Left ventricle myocardium inferior (tissue), 1 donor: ENCODE measurements around the gene AGAP1. TPM values are rescaled to one million over a fixed set of nuclear protein-coding genes. Genes with fewer than 3 reads are reported as not detected.

Source experiments
- DNase-seq: peaks from one replicate; pipeline ENCODE4 v3.0.0-alpha.2; 2020
- H3K27ac ChIP-seq: fragments of 200-600 bp; replicated peaks from 2 replicates; pipeline ENCODE4 v1.8.0; 2021
- H3K27me3 ChIP-seq: fragments of 200-600 bp; 2 replicates; pipeline ENCODE4 v1.8.0; 2021; ENCODE audit warnings: low read depth
- H3K36me3 ChIP-seq: fragments of 200-600 bp; 2 replicates; pipeline ENCODE4 v1.8.0; 2021
- H3K4me1 ChIP-seq: fragments of 200-600 bp; 2 replicates; pipeline ENCODE4 v1.8.0; 2021
- H3K4me3 ChIP-seq: fragments of 200-600 bp; 2 replicates; pipeline ENCODE4 v1.8.0; 2021; ENCODE audit warnings: mild to moderate bottlenecking, moderate library complexity
- H3K9me3 ChIP-seq: fragments of 200-600 bp; replicated peaks from 2 replicates; pipeline ENCODE4 v1.8.0; 2021
- intact Hi-C: fragments of 100-400 bp; cut with micrococcal nuclease; formaldehyde crosslinking; loops from one replicate; pipeline ENCODE4 v1.11.0; 2022
- total RNA-seq: library from RNA; stranded (reverse); fragmentation: NEBNext Ultra II Directional; extraction: Animal tissue kit (Norgen Biotek cat#: 25700); gene quantifications from one replicate; pipeline ENCODE4 v1.2.1, GENCODE V29; 2021
- TF ChIP-seq, protein P1 (sequence below): fragments of 200-600 bp; IDR thresholded peaks from 2 replicates; pipeline ENCODE4 v1.8.0; 2021; ENCODE audit warnings: antibody characterized with exemption, mild to moderate bottlenecking, borderline replicate concordance
- donor health status: DM: no; HTN: yes; CAD: no; lungs with severe emphysema.

The AGAP1 gene
- total RNA-seq, 1 donor from 2014 or later, result 18.1 TPM

DNA sequence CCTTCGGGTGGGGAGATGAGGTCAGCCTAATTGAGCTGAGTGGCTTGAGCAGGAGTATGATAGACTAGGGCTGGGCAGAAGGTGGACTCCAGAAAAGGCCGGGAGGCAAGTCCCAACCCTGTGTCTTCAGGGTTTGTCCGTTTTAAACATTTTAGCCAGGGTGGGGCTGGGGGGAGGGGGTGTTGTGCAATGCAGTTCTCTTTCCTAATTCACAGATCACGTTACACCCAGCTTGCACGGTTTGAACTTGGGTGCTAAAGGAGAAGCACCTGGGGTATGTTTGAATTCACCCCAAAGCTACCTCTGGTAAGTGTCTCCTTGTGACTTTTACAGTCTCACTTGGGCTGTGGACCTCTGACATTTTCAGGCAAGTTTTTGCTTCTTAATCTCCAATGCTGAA is 233.3 kb downstream of the AGAP1 start:
- no peak for DNase-seq
- Histone ChIP-seq H3K4me3 (no peak overlapping the region), H3K27ac (peak overlapping the region; percentile 45), H3K4me1 (peaks cover 50% of the 10 kb centered on the region), H3K36me3 (no peaks in the 10 kb centered on the region), H3K27me3 (no peaks in the 10 kb centered on the region), H3K9me3 (no peaks in the 10 kb centered on the region)
- TF ChIP-seq, protein P1, sequence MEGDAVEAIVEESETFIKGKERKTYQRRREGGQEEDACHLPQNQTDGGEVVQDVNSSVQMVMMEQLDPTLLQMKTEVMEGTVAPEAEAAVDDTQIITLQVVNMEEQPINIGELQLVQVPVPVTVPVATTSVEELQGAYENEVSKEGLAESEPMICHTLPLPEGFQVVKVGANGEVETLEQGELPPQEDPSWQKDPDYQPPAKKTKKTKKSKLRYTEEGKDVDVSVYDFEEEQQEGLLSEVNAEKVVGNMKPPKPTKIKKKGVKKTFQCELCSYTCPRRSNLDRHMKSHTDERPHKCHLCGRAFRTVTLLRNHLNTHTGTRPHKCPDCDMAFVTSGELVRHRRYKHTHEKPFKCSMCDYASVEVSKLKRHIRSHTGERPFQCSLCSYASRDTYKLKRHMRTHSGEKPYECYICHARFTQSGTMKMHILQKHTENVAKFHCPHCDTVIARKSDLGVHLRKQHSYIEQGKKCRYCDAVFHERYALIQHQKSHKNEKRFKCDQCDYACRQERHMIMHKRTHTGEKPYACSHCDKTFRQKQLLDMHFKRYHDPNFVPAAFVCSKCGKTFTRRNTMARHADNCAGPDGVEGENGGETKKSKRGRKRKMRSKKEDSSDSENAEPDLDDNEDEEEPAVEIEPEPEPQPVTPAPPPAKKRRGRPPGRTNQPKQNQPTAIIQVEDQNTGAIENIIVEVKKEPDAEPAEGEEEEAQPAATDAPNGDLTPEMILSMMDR, result no peak
- intact Hi-C loops, result no loop called here

DNA sequence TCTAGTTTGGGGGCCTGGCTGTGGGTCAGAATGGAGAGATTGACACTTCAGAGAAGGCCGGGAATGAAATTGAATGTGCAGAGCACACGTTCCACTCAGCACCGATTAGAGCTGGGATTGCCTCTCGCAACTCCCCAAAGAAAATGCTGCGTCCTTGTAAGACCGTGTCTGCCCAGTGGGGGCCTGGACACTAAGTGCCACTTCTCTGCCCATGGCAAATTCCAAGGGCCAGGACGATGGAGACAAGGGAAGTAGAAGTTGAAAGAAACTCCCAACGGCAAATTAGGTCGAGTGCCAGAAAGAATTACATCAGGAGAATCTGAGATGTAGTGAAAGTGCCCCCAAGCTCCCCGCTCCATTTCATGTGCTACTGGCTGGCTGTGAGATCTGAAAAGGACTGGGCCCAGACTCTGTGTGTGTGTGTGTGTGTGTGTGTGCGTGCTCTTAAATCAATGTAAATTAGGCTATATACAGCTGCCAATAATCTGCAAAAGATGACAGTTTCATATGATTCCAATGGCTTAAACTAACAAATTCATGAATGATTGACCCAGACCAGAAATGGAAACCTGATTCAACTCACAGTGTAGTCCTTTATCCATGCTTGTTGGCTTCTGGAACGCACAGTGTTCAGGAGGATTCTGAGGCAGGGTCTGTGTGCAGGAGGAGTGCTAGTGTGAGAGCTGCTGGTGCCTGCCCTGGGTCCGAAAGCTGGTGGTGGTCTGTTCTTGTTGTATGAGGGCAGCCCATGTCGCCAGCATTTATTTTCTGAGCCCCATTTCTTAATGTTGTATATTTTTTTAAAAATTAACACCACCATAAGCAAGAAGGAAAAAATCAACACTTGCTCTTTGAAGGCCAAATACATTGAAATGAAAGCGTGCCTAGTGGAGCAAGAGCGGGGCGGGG is 234.3 kb downstream of the AGAP1 start:
- H3K27me3 ChIP-seq, result no peaks in the 10 kb centered on the region
- DNase-seq, result no peak
- peak overlapping the region; percentile 45 for H3K27ac ChIP-seq
- H3K4me3 ChIP-seq, result no peak overlapping the region
- TF ChIP-seq, protein P1, result no peak
- intact Hi-C loops, result no loop called here
- H3K4me1 ChIP-seq, result peaks cover 50% of the 10 kb centered on the region
- no peaks in the 10 kb centered on the region for H3K9me3 ChIP-seq
- H3K36me3 ChIP-seq, result no peaks in the 10 kb centered on the region

DNA sequence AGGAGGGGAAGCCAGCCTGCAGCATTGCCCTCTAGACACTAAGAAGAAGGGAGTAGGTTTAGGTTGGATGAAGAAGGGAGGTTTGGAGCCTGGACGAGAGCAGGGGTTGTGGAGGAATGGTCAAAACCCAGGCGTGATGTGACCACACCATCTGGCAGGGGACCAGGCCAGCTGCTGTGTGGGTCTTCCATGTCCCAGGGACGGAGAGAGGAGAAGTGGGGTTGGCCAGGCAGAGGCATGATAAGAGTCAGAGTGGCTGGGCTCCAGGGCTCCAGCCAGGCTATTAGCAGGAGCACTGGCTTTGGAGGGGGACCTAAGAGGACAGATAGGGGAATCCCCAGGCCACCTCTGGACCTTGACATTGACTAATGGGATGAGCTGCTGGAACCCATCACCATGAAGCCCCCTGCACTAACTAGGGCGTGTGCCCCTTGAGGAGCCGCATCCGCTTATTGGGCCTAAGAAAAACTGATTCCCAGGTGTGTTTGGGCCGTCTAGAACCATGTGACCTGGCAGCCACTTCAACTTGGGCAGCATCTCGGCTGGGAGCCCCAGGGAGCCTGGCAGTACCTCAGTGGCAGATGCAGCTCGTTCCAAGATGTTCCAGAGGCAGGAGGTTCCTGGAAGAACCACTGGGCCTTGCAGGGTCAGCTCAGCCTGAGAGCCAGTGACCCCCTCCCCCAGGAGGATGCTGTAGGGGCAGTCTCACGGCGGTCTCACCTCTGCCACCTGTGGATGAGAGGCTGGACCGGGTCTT is 235.1 kb downstream of the AGAP1 start:
- Histone ChIP-seq H3K27ac (peak overlapping the region; percentile 45), H3K27me3 (no peaks in the 10 kb centered on the region), H3K9me3 (no peaks in the 10 kb centered on the region), H3K36me3 (no peaks in the 10 kb centered on the region), H3K4me1 (peaks cover 52% of the 10 kb centered on the region), H3K4me3 (no peak overlapping the region)
- TF ChIP-seq, protein P1, result no peak
- intact Hi-C loops, result no loop called here
- peak; percentile 78 for DNase-seq

DNA sequence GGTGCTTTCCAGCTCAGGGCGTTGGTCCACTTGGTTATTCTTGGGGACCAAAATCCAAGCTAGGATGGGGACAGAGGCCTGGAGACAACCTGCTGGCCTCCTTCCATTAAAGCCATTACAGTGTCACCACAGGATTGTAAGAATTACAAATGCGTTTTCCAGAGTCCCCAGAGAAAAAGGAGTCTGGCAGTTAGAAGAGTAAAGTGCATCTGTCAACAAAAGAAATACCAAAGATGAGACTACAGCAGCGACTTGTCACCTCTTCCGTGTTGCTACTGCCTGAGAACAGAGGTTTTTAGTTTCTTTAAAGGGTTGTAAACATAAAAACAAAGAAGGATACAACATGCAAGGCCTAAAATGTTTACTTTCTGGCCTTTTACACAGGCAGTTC is 235.7 kb downstream of the AGAP1 start:
- no peak for DNase-seq
- TF ChIP-seq, protein P1, result no peak
- Histone ChIP-seq H3K36me3 (no peaks in the 10 kb centered on the region), H3K4me1 (peaks cover 46% of the 10 kb centered on the region), H3K9me3 (no peaks in the 10 kb centered on the region), H3K4me3 (no peak overlapping the region), H3K27ac (peak overlapping the region; percentile 45), H3K27me3 (no peaks in the 10 kb centered on the region)
- intact Hi-C loops, result no loop called here

DNA sequence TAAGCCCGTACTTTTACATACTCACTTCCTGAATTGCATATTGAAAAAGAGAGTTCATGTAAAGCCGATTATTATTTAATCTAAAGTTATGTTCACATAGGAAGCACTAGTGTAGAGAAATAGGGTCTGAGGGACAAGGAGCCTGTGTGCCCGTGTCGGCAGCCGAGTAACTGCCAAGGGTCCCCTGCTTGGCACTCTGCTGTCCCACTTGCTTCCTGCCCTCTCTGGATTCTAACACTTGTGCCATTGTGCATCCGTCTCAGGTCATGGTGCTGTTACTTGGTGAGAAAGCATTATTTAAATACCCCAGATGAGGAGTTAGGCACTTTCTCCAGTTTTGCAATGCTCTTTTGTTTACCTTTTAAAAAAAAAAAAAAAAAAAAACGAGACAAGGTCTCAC is 236.3 kb downstream of the AGAP1 start:
- Histone ChIP-seq H3K27ac (no peak overlapping the region), H3K36me3 (no peaks in the 10 kb centered on the region), H3K27me3 (no peaks in the 10 kb centered on the region), H3K4me3 (no peak overlapping the region), H3K4me1 (peaks cover 40% of the 10 kb centered on the region), H3K9me3 (no peaks in the 10 kb centered on the region)
- DNase-seq, result no peak
- TF ChIP-seq, protein P1, result no peak
- intact Hi-C loops, result no loop called here
